WI38 (cell line): ENCODE measurements around the gene CDK19.
"Not testable (repeated sequence)": the region's sequence is repeated elsewhere in the genome, so short reads cannot be mapped to it uniquely, and the experiment has no call there.

ENCODE experiments used
- H3K4me3 ChIP-seq: 2 replicates; pipeline ENCODE4 v1.5.1; 2011; ENCODE audit warnings: low read depth, mild to moderate bottlenecking, control low read depth, low read length
- TF ChIP-seq, protein P1 (sequence below): IDR thresholded peaks from 2 replicates; pipeline ENCODE4 v1.5.1; 2012; ENCODE audit warnings: low read depth, mild to moderate bottlenecking, control low read depth, low read length

The CDK19 gene

GRCh38 chr6:110853754-110854477 lies 38.6 kb upstream of the CDK19 start:
- TF ChIP-seq, protein P1, sequence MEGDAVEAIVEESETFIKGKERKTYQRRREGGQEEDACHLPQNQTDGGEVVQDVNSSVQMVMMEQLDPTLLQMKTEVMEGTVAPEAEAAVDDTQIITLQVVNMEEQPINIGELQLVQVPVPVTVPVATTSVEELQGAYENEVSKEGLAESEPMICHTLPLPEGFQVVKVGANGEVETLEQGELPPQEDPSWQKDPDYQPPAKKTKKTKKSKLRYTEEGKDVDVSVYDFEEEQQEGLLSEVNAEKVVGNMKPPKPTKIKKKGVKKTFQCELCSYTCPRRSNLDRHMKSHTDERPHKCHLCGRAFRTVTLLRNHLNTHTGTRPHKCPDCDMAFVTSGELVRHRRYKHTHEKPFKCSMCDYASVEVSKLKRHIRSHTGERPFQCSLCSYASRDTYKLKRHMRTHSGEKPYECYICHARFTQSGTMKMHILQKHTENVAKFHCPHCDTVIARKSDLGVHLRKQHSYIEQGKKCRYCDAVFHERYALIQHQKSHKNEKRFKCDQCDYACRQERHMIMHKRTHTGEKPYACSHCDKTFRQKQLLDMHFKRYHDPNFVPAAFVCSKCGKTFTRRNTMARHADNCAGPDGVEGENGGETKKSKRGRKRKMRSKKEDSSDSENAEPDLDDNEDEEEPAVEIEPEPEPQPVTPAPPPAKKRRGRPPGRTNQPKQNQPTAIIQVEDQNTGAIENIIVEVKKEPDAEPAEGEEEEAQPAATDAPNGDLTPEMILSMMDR = no peak
- H3K4me3 ChIP-seq = no peak overlapping the region

- H3K4me3 ChIP-seq = no peak overlapping the region
- TF ChIP-seq, protein P1 = no peak
Measured at GRCh38 chr6:110852773-110853172, 37.5 kb upstream of the CDK19 start.

DNA sequence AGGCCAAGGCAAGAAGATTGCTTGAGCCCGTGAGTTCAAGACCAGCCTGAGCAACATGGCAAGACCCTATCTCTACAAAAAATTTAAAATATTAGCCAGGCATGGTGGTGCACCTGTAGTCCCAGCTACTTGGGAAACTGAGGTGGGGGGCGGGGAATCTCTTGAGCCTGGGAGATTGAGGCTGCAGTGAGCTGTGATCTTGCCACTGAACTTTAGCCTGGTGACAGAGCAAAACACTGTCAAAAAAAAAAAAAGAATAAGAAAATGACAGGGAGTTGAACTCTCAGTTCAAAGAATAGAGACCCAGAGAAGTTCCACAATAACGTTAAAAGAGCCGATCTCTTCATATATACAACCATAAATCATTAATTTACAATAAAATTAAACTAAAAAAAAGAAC lies 34.5 kb upstream of the CDK19 start:
- H3K4me3 ChIP-seq = no peak overlapping the region
- TF ChIP-seq, protein P1 = no peak

DNA sequence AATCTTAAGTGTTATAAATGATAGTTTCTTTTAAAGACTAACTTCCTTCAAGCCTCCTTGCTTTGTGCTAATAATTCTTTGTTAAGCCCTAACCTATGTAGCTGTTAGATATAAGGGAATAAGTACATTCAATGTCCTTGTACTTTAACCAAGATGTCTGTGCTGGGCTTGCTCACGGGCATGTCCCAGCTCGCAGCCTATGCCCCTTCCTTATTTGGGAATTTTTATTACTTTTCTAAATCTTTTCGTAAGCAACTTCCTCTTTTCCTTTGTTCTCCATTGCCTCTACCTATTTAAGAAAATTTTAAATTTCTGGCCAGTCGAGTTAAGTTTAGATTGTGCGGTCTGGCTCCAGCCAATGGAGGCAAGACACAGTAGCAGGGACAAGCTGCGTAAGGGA lies 26.0 kb upstream of the CDK19 start:
- no peak overlapping the region for H3K4me3 ChIP-seq
- TF ChIP-seq, protein P1 = no peak

GRCh38 chr6:110835751-110836150 lies 20.5 kb upstream of the CDK19 start:
- H3K4me3 ChIP-seq = not testable (repeated sequence)

DNA sequence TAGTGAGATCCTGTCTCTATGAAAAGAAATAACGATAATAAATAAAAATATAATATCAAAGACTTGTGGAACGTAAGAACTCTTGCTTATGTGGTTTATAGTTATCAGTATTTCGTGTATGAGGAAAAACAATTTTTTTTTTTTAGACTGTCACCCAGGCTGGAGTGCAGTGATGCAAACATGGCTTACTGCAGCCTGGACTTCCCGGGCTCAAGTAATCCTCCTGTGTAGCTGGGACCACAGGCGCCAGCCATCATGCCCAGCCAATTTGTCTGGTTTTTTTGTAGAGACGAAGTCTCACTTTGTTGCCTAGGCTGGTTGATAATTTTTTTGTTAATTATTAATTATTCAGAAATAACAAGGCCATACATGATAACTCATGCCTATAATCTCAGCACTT lies 18.6 kb upstream of the CDK19 start:
- no peak overlapping the region for H3K4me3 ChIP-seq
- TF ChIP-seq, protein P1 = no peak

DNA sequence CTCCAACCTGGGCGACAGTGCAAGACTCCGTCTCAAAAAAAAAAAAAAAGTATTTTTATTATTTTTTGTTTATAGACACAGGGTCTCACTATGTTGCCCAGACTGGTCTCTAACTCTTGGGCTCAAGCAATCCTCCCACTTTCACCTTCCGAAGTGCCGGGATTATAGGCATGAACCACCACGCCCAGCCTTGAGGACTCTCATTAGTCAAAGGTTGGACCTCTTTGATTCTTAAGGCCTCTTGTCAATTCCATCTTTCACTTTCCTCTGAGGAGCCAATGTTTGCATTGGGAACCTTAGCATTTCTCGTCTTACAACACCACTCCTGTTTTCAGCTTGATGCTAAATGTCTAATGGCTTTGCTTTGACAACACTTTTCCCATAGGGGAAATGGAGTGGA lies 16.1 kb upstream of the CDK19 start:
- TF ChIP-seq, protein P1 = no peak
- H3K4me3 ChIP-seq = no peak overlapping the region

GRCh38 chr6:110828396-110828795 lies 13.1 kb upstream of the CDK19 start:
- H3K4me3 ChIP-seq = no peak overlapping the region
- TF ChIP-seq, protein P1 = no peak
